ENCODE measurements around the gene GPATCH3.

Gene GPATCH3

DNA sequence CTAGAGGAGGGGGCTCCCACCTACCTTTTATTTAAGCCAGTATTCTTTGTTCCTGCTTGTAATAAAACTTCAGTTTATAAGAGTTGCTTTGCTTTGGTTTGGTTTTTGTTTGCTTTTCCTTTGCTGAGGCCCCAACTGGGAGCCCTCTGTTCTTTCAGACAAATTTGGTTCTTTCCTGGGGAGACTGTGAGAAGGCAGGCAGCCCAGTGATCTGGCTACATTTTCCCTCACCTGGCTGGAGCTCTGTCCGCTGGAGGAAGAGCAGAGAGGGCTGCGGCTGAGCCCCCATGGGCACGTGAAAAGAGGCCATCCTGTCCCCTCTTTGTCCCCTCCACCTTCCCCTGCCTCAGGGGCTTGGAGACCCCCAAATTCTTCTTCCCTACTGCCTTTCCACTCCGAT lies 44.6 kb downstream of the GPATCH3 start:
- TF ChIP-seq, protein P1, sequence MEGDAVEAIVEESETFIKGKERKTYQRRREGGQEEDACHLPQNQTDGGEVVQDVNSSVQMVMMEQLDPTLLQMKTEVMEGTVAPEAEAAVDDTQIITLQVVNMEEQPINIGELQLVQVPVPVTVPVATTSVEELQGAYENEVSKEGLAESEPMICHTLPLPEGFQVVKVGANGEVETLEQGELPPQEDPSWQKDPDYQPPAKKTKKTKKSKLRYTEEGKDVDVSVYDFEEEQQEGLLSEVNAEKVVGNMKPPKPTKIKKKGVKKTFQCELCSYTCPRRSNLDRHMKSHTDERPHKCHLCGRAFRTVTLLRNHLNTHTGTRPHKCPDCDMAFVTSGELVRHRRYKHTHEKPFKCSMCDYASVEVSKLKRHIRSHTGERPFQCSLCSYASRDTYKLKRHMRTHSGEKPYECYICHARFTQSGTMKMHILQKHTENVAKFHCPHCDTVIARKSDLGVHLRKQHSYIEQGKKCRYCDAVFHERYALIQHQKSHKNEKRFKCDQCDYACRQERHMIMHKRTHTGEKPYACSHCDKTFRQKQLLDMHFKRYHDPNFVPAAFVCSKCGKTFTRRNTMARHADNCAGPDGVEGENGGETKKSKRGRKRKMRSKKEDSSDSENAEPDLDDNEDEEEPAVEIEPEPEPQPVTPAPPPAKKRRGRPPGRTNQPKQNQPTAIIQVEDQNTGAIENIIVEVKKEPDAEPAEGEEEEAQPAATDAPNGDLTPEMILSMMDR (IDR thresholded peaks at IDR 0.05; ENCODE audit: insufficient read depth, low read length, missing control alignments) = no peak
- no peak overlapping the region for H3K4me3 ChIP-seq (ENCODE audit: low read depth, low read length)
- no peak for DNase-seq (ENCODE audit: low read depth, low spot score)
- ChIA-PET POLR2A (interaction anchor here (1.0 to 1.6 kb wide), 2 partner anchors 9 to 26 kb away, joined by 3 read pairs; no protein-coding TSS in a partner anchor), CTCF (interaction anchor here (0.8 to 4.1 kb wide), 10 partner anchors 9 to 253 kb away, joined by 3 to 27 read pairs (median 4); no protein-coding TSS in a partner anchor)

DNA sequence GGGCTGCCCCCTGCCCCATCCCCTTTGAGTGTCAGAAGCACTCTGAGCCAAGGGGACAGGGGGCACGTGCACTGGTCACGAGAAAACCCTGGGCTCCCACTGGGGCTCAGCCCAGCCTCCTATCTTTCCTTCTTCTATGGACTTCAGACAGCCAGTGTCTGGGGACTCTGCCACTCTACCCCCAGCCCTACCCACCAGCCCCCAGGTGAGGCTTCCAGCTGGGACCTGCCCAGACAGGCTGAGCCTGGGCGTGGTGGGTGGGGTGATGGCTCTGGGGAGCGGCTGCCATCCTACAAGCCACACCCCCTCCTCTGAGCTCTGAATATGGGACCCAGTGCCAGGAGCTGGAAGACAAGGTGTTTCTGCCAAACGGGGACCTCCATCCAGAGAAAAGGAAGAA lies 45.4 kb downstream of the GPATCH3 start:
- ChIA-PET CTCF (interaction anchor here (0.8 to 4.1 kb wide), 9 partner anchors 10 to 252 kb away, joined by 3 to 27 read pairs (median 4); no protein-coding TSS in a partner anchor), POLR2A (interaction anchor here (1.6 kb wide), 1 partner anchor 27 kb away, joined by 3 read pairs; no protein-coding TSS in a partner anchor)
- DNase-seq (ENCODE audit: low read depth, low spot score) = no peak
- no peak overlapping the region for H3K4me3 ChIP-seq (ENCODE audit: low read depth, low read length)
- TF ChIP-seq, protein P1 (IDR thresholded peaks at IDR 0.05; ENCODE audit: insufficient read depth, low read length, missing control alignments) = no peak

DNA sequence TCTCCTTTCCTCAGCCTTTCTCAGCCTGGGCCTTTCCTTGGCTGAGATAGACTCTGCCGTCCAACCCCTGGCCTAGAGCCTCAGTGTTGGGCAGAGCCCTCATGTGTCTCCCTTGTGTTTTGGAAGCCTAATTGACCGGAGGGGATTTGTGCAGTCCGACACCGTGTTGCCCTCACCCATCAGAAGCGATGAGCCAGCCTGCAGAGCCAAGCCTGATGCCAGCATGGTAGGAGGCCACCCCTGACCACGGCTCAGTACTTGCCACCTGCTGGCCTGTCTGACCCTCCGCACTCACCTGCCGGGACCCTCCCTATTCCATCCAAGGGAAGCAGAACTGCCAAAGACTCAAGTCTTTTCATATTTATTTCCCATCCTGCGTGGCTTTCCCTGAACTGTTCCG lies 46.7 kb downstream of the GPATCH3 start:
- CTCF ChIA-PET = interaction anchor here (0.8 to 4.1 kb wide), 7 partner anchors 8 to 33 kb away, joined by 3 to 27 read pairs (median 3); no protein-coding TSS in a partner anchor

DNA sequence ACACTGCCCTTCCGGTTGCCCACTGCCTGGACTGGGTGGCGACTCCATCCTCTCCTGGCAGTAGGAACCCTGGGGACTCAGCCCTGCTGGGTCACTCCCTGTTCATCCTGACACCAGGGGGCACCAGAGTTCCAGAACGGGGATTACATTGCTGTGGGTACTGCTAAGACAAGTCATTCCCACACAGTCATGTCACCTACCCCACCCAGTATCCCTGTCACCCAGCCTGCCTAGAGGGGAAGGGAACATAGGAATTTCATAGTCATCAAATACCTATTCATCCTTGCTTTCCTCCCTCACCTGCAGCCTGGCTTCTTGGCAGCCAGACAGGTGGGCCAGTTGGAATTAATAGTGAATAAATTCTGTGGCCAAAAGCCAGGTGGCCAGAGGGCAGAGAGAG lies 47.1 kb downstream of the GPATCH3 start:
- CTCF ChIA-PET = interaction anchor here (0.9 to 4.1 kb wide), 6 partner anchors 9 to 34 kb away, joined by 3 to 27 read pairs (median 4); no protein-coding TSS in a partner anchor
- H3K4me3 ChIP-seq (ENCODE audit: low read depth, low read length) = no peak overlapping the region
- DNase-seq (ENCODE audit: low read depth, low spot score) = peak; percentile 26
- TF ChIP-seq, protein P1 (IDR thresholded peaks at IDR 0.05; ENCODE audit: insufficient read depth, low read length, missing control alignments) = peak; percentile 88
- POLR2A ChIA-PET = no interaction called here

More for the DNA sequence above, 46.7 kb downstream of the GPATCH3 start:
- POLR2A ChIA-PET = no interaction called here
- DNase-seq (ENCODE audit: low read depth, low spot score) = no peak
- TF ChIP-seq, protein P1 (IDR thresholded peaks at IDR 0.05; ENCODE audit: insufficient read depth, low read length, missing control alignments) = no peak
- H3K4me3 ChIP-seq (ENCODE audit: low read depth, low read length) = no peak overlapping the region

DNA sequence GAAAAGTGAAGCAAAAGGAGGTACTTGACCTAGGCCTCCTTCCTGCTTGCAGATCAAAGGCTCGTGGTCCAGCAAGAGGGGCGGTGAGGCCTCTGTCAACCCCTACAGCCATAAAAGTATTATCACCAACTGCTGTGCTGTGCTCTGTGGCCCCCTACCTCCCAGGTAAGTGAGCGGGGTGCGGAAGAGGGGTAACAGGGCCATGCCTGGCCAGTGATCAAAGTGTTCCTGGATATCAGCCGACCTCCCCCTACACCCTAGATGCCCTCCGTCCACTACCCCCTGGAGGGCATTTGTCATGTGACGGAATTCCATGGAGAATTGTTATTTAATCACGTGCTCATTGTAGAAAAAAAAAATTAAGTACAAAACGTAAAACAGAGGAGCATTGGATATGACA lies 47.6 kb downstream of the GPATCH3 start:
- H3K4me3 ChIP-seq (ENCODE audit: low read depth, low read length) = no peak overlapping the region
- TF ChIP-seq, protein P1 (IDR thresholded peaks at IDR 0.05; ENCODE audit: insufficient read depth, low read length, missing control alignments) = no peak
- ChIA-PET CTCF (interaction anchor here (1.0 to 5.0 kb wide), 10 partner anchors 7 to 56 kb away, joined by 3 to 52 read pairs (median 4); partner anchors contain the start of gene SFN), POLR2A (no interaction called here)
- DNase-seq (ENCODE audit: low read depth, low spot score) = no peak

DNA sequence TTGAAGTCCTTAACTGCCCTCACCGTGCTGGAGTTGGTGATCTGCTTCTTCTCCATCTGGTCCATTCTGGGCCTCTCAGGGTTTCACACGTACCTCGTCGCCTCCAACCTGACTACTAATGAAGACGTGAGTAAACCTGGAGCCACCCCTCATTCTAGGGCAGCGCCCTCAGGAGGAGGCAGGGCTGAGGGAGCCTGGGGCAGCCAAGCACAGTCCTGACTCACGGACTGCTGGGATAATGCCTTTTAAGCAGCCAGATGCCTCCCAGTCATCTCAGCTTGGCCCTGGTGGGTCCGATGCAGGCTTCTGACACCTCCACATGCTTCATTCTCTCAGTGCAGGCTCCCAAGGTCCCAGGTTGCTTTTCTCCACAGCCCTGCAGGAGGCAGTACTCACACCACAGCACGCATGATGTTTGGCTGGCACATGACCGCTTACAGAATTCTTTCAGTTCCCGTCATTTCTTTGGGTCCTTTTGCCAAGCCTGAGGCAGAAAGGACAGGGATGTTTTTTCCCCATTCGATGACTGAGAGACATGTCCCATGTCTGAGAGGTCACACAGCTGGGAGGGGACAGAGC lies 49.1 kb downstream of the GPATCH3 start:
- POLR2A ChIA-PET = no interaction called here
- TF ChIP-seq, protein P1 (IDR thresholded peaks at IDR 0.05; ENCODE audit: insufficient read depth, low read length, missing control alignments) = no peak
- no peak for DNase-seq (ENCODE audit: low read depth, low spot score)
- CTCF ChIA-PET = interaction anchor here (0.9 to 5.0 kb wide), 11 partner anchors 9 to 253 kb away, joined by 3 to 52 read pairs (median 4); partner anchors contain the start of gene SFN
- no peak overlapping the region for H3K4me3 ChIP-seq (ENCODE audit: low read depth, low read length)
